GM19238 (cell line): Measurements from ENCODE around the gene KRT74.

Source experiments
- DNase-seq: peaks from one replicate; pipeline ENCODE4 v3.0.0; 2011; ENCODE audit warnings: low spot score; ENCODE audit not compliant: insufficient read length

KRT74 gene

DNA sequence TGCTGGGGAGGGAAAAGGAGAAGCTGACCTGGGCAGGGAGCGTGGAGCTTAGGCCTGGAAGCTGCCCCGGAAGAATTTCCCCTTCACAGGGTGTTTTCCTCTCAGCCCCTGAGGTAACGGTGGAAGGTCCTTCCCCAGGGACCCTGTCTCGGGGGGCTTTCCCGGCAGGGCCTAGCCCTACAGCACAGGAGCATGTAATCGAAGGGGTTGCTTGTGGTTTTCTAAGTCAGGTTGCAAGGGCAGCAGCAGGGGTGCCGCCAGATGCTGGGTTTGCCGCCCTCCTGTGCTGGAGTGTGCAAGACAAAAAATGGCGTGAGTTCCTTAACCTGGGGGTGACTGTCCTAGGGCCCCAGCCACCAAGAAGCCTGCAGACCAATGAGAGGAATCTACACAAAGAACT, 1.6 kb upstream of the KRT74 start:
- DNase-seq, result no peak

DNA sequence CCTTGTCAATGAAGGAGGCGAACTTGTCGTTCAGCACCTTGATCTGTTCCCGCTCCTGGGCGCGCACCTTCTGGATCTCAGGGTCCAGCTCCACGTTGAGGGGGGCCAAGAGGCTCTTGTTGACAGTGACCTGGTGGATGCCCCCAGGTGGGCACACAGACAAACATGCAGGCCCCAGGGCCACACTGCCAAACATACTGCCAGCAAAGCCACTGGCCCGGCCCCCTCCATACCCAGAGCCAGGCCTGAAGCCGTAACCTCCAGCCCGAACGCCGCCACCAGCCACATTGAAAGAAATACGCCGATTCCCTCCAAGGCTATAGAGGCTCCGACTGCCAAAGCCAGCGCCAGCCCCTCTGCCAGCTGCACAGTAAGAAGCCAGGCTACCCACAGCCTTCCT, 337 bp downstream of the KRT74 start:
- DNase-seq, result no peak

DNA sequence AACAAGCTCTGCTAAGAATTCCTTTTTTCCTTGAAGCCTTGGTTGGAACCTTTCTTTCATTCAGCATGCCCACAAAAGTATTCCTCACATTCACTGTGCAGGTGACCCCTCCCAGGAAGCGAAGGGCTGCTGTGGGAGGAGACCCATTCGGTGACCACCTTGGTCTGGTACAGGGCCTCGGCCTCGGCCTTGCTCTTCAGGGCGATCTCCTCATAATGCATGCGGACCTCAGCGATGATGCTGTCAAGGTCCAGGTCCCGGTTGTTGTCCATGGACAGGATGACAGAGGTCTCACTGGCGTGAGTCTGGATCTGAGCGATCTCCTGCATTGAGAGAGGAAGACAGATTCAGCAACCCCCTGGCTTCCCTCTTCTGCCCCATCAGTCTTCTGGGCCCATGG, 3.1 kb downstream of the KRT74 start:
- no peak for DNase-seq

DNA sequence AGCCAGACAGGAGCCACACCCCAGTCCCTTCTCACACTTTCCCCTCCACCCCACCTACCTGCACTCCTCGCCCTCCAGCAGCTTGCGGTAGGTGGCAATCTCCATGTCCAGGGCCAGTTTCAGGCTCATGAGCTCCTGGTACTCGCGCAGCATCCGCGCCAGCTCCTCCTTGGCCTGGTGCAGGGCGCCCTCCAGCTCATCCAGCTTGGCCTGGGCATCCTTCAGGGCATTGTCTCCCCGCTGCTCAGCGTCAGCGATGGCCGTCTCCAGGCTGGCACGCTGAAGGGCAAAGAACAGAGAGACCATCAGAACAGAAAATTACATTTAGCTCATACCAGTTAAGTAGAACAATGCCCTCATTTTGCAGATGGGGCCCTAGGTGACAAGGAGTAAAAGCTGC, 5.5 kb downstream of the KRT74 start:
- DNase-seq, result no peak

DNA sequence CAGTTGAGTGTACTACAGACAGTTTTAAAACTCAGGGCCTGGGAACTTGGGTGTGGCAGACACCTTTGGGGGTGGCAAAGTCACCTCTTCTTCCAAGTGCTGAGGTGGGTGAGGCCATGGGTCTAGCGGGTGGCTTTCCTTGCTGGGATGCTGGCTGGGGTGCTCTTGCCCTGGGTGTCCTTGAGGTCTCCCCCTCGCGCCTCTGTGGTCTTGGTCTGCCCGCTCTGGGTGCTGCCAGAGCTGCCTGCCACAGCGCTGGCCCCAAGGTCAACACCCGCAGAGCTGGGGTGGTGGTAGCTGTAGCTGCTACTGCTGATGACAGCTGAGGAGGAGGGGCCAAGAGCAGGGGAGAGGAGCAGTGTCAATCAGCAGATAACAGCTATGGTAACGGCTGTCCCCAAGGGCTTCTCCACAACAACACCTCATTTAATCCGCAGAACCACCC, 6.8 kb downstream of the KRT74 start:
- DNase-seq, result no peak

DNA sequence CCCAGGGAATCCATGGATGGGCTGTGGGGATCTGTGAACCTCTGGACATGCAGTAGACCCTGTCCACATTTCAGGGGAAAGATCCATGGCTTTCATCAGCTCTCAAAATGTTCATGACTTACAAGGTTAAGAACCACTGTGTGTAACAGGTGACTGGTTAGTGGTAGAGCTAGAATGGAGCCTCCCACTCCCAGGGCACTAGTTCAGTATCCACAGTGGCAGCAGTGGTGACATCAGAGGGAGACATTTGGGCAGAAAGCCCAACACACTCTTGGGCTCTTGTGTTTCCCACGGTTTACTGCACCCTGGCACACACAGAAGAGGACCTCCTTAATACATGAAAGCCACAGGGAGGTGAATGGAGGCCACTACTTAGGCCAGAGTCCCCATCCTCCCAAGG, 9.1 kb downstream of the KRT74 start:
- no peak for DNase-seq

DNA sequence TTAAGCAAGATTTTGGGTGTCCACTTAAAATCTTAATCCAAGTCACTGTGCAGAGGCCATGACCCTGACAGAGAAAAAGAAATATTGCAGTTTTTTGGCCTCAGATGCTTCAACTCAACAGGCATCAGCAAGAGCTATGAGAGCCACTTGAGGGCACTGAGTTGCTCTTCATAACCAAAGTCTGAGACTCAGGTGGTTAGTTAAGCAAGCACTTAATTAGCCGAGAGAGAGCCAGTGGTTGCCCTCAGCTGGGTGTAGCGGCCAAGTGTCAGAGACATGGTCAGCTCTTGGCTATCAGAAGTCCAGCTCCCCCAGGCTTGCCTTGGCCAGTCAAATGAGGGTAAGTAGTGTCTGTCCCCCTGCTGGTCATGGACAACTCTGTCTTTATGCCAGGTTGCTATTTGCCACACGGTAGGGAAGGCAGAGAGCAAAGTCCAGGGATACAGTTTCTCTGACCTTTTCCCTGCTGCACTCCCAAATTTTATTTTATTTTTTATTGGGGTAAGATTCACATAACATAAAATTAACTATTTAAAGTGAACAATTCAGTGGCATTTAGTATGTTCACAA, 11.7 kb downstream of the KRT74 start:
- DNase-seq, result no peak

DNA sequence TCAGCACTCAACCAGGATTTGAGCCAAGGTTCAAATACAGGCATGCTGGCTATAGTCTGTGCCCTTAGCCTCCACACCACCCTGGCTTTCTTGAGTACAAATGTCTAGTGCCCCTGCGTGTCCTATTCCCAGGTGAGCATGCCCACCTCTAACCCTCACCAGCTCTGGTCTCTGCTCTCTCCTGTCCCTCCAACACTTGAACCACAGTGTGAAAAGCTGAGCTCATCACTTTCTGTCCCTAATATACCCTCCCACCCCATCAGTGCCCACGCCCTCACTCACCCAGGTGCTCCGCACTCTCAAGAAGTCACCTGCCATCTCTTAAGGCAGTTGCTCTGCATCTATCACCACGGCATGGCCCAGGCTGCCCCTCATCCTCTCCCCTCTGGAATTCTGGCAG, 13.7 kb downstream of the KRT74 start:
- no peak for DNase-seq

DNA sequence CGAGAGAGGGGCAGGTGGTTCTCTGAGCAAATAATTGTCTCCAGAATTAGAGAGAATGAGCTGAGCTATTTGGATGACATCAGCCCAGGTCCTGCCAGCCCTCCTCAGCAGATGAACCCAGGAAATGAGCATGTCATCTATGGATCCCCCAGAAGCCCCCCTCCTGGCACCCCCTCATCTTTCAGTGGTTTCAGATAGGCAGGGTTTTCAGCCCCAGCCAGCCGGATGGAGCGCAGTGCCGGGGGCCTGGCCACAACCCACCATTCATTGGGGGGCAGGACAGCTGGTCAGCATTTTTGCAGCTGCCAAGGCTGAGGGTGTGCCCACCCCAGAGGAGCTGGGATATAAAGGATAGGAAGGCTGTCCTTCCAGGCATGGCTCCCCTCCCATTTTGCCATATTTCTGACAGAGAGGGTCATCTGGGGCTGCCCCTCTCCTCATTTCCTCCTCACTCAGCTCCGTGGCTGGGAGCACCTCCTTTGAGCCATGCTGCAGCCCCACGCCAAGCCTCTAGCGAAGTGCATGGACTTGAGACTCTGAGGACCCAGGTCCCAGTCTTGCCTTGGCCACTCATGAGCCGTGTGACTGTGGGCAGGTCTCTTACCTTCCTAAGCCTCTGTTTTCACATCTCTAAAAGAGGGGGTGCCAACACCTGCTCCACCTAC, 14.7 kb downstream of the KRT74 start:
- no peak for DNase-seq

DNA sequence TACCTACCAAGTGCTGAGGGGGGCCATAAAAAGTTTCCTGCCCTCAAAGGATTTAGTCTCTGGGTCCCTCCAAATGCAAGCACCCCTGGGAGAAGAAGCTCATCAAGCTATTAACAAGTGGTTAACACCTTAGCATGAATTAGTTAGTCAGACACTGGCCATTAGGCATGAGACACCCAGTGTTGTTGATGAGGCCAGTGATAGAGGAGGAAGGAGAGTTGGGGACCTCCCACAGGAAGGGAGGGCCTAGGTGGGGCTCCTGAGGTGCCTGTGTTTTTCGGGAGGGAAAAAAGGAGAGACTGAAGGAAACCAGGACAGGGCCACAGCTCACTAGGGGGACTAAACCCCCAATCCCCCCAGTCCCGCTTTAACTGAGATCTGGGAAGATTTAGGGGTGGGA, 16.2 kb downstream of the KRT74 start:
- no peak for DNase-seq

DNA sequence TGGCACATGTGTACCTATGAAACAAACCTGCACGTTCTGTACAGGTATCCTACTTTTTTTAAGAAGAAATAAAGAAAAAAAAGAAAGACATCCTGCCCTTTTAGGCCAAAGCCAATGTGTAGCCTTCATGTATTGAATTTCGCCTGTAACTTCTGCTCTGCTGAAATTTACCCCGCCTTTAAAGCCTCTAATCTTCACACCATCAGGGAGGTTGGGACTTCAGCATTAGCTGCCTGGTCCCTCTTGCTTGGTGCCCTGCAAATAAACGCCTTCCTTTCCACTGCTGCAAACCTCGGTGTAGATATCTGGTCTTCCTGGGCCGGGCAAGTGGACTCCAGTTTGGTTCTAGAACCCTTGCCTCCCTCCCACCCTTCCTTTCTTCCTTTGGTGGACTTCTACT, 18.1 kb downstream of the KRT74 start:
- DNase-seq, result no peak

DNA sequence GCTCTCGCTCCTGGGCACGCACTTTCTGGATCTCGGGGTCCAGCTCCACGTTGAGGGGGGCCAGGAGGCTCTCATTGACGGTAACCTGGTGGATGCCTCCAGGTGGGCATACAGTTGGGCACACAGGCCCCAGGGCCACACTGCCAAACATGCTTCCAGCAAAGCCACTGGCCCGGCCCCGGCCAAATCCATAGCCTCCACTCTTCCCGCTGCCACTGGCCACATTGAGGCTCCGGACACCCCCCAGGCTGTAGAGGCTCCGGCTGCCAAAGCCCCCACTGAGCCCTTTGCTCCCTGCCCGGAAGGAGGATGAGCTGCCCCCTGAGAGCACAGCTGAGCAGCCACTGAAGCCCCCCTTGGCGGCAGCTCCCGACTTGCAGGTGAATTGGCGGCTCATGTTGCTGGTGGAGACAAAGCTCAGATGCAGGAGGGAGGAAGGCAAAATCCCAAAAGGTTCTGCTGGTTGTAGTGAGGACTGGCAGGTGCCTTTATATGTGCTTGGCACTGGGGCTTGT, 20.9 kb downstream of the KRT74 start, which contains the start of gene KRT71:
KRT71 (minus strand) TSS at position 465 of the 515 bp plus-strand sequence; CDS start at position 397, 68 bp downstream.
- no peak for DNase-seq

DNA sequence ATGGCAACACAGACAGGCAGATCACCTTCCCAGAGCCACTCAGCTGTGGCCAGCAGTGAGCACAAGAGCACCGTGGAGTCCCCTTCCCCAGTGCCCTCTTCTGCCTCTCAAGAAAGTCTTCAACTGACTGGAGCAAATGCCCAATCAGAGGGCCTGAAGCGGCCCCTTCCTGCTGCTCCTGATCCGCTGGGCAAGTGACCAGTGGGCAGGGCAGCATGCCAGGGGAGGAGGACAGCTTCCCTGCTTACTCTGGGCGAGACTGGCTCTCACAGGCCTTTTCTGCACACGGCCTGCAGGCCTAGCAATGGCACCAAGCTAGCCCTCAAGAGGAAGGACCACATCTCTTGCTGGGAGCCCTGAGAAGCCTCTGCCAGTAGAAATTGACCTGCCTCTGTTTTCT, 21.6 kb downstream of the KRT74 start:
- DNase-seq, result no peak

DNA sequence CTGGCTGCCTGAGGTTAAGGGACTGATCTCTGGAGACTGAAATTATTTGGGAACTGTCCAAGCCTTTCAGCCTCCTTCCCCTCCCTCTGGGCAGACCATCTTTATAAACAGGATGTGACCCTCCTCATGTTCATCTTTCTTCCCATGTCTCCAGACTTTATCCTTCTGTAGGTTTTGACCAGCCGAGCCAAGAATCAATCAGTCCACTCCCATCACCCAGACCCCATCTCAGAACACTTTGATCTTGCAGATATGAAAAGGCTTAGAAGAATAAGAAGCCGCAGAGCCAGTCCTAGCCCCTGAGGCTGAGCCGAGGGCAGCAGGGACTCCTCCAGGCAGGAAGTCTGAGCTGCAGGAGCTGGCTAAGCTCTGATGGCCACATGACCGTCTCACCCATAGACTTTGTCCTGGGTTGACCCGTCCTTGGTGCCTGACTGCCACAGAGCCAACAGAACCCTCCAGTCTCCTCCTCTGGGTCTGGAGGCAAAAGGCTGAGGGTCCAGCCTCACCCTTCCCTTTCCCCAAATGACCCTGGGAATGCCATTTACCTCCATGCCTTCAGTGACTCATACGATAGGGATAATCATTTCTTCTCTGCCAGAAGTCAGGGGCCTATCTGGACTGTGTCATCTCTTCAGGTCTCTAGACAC, 22.3 kb downstream of the KRT74 start:
- no peak for DNase-seq

DNA sequence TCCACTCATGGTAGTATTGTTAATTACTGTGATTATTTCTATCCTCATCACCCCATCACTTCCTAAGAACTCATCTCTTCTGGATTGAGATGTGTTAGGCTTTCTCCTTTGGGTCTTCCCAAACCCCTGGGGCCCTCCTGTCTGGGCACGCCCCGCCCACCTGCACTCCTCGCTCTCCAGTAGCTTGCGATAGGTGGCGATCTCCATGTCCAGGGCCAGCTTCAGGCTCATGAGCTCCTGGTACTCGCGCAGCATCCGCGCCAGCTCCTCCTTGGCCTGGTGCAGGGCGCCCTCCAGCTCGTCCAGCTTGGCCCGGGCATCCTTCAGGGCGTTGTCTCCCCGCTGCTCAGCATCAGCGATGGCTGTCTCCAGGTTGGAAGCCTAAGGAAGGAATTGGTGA, 27.5 kb downstream of the KRT74 start:
- DNase-seq, result no peak

DNA sequence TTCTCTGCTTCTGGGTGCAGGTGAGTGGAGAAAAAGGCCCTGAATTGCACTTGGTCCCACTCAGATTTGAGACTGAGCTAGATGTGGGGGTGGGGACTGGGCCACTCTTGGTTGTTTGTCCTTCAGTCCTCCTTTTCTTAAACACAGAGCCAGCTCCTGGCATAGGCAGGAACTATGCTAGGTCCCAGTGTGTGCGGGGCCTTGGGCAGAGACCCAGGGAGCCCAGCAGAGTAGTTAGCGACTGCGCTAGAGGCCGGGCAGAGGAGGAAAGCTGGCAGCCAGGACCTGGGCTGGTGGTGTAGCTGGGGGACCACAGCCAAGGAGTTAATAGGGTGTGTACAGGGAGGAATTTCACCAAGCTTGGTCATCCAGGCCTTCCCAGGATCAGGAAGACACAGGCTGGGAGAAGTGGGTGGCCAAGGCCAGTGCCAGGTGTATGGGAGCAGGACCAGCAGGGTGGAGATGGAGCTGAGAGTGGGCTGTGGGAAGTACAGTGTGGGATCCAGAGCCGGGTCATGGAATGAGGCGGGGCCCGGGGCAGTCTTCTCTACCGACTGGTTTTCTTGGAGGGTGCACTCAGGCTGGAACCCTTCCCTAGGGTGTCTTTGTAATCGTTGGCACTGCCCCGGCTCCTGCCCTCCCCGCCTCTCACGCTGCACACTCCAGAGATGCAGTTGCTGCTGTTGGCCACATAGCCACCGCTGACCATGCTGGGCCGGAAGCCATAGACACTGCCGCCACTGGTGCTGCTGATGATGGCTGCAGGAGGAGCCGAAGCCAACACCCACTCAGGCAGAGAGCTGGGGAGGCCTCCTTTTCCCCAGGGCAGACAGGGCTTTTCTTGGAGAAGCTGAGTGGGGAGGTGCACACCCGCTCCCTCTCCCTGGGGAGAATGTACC, 29.4 kb downstream of the KRT74 start:
- no peak for DNase-seq

DNA sequence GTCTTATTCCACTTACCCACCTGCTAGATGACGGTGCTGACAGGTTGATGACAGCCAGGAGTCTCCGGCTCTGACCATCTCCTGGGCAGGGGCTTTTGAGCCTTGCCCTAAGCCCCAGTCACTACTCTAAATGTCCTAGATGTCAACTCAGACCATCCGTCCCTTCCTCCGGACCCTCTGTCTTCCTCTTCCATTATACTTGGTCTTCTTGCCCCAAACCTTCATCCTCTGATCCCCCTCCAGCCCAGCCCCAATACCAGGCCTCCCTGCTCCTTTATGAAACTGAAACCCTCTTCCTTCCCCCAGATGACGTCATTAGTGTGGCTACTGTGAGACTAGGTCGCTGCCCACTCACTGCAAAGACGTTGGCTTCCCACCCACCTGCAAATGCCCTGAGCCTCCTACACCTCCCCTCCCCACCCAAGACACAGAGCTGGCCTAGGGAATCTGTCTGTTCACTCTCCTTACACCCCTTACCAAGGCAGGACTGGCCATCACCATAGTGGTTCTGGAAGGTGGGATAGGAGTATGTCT, 30.8 kb downstream of the KRT74 start:
- no peak for DNase-seq

DNA sequence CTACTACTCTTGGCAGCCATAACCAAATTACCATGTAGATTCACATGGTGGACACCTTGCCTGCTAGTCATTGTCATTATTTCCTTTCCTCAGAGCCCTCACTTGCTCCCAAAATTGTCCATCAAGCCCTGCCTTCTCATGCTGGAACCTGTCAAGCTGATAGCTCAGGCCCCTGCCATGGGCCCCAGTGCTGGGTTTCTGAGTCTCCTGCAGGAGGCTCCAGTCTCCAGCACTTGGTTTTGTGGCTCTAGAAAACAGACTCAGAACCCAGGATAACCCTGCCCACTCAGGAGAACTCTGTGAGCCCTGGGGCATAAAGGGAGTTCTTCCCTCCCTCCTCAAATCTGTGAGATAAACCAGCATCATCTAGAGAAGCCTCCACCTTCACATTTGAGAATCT, 31.5 kb downstream of the KRT74 start:
- DNase-seq, result no peak

DNA sequence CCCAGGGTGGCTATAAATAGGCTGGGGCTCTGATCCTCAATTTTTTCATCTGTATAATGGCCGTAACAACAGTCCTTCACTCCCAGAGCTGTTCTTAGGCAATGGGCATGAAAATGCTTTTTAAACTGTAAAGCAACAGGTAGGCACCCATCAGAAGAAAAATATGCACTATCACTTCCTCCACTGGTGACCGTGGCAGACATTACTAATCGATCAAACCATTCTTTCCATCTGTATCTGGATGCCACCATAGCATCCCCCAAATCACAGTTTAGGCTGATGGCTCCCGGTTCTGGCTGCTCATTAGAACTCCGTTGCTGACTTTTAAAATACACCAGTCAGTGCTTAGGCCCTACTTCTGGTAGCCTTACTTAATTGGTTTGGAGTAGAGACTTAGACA, 31.9 kb downstream of the KRT74 start:
- no peak for DNase-seq

DNA sequence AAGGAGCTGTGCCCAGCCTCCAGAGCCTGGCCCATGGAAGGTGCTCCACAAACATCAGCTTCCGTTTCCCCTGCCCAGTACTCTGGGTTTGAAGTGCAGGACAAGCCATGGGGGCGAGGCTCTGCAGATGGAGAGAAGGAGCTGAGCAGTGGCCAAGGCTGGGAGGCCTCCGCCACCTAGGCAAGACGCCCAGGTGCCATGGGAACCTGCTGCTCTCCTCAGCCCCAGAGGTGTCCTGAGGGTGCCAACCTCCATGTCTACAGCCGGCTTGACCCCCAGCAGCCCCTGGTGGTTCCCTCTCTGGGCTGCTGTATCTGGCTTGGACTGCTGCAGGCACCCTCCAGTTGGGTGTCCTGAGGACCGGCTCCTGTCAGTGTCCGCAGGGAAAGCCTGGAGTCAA, 33.1 kb downstream of the KRT74 start:
- no peak for DNase-seq

DNA sequence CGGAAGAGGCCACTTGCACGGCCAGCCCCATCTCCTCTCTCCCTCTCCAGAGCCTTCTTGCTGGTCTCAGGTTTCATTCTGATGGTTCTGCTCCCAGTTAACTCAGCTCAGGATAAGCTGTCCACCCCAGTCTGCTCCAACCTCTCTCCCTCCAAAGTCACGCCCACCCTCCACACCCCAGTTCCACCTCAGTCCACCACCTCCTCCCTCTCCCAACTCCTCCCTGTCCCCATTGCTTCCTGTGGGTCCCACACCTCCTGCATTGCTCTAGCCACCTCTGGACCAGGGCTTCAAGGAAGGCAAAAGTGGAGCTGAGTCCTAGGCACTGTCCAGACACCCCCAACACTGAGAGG, 33.8 kb downstream of the KRT74 start:
- DNase-seq, result no peak
